HL-60 (cell line): ENCODE measurements around the gene HYAL4.
"Not testable (repeated sequence)": the region's sequence is repeated elsewhere in the genome, so short reads cannot be mapped to it uniquely, and the experiment has no call there.

Experiments
- DNase-seq, 2 experiments: peaks; one replicate each; pipeline ENCODE4 v3.0.0-alpha.2; 2010 to 2020; ENCODE audit warnings: low read depth in 1 of 2, low spot score in 1 of 2
- H3K27ac ChIP-seq: fragments of 250-450 bp; sonication (Bioruptor Pico); replicated peaks from 2 replicates; pipeline ENCODE4 v1.5.1; 2020; ENCODE audit warnings: mild to moderate bottlenecking, moderate library complexity
- H3K27me3 ChIP-seq: fragments of 250-450 bp; sonication (Bioruptor Pico); 2 replicates; pipeline ENCODE4 v1.5.1; 2021; ENCODE audit warnings: mild to moderate bottlenecking, moderate library complexity; ENCODE audit not compliant: insufficient read depth, poor library complexity, severe bottlenecking
- H3K4me3 ChIP-seq: replicated peaks from 2 replicates; pipeline ENCODE4 v1.5.1; 2011; ENCODE audit warnings: mild to moderate bottlenecking, control low read depth, low read length; ENCODE audit not compliant: insufficient read depth
- CTCF ChIP-seq: IDR thresholded peaks from one replicate; pipeline ENCODE4 v1.5.1; 2011; ENCODE audit warnings: low read length, control low read depth, inconsistent platforms; ENCODE audit not compliant: insufficient read depth
- GABPA ChIP-seq: IDR thresholded peaks from 2 replicates; pipeline ENCODE4 v1.6.1; 2012; ENCODE audit warnings: low read depth
- POLR2AphosphoS5 ChIP-seq: IDR thresholded peaks from 2 replicates; pipeline ENCODE4 v1.6.1; 2012; ENCODE audit warnings: low read depth
- REST ChIP-seq: IDR thresholded peaks from 2 replicates; pipeline ENCODE4 v1.6.1; 2012; ENCODE audit warnings: low read depth; ENCODE audit not compliant: insufficient replicate concordance
- SPI1 ChIP-seq: IDR thresholded peaks from 2 replicates; pipeline ENCODE4 v1.6.1; 2012; ENCODE audit warnings: low read depth, mild to moderate bottlenecking, borderline replicate concordance

The HYAL4 gene

GRCh38 chr7:123849855-123850254 is 4.9 kb downstream of the HYAL4 start:
- Histone ChIP-seq H3K4me3 (no peak overlapping the region), H3K27me3 (no peaks in the 10 kb centered on the region), H3K27ac (no peak overlapping the region)
- DNase-seq = no peak
- TF ChIP-seq POLR2AphosphoS5 = no peak
- no peak for TF ChIP-seq GABPA
- no peak for TF ChIP-seq CTCF
- no peak for TF ChIP-seq SPI1
- TF ChIP-seq REST = no peak

GRCh38 chr7:123851404-123851803 is 6.4 kb downstream of the HYAL4 start:
- not testable (repeated sequence) for H3K27ac ChIP-seq, DNase-seq, H3K4me3 ChIP-seq, H3K27me3 ChIP-seq

- not testable (repeated sequence) for H3K27me3 ChIP-seq, H3K4me3 ChIP-seq, DNase-seq, H3K27ac ChIP-seq
These were observed 9.3 kb downstream of the HYAL4 start for GRCh38 chr7:123854291-123854690.

GRCh38 chr7:123856428-123856827 is 11.5 kb downstream of the HYAL4 start:
- not testable (repeated sequence) for H3K27me3 ChIP-seq, DNase-seq, H3K4me3 ChIP-seq, H3K27ac ChIP-seq

- no peak for DNase-seq
- Histone ChIP-seq H3K4me3 (no peak overlapping the region), H3K27me3 (no peaks in the 10 kb centered on the region), H3K27ac (no peak overlapping the region)
- TF ChIP-seq REST (no peak), SPI1 (no peak), POLR2AphosphoS5 (no peak), CTCF (no peak), GABPA (no peak)
These were observed 15.9 kb downstream of the HYAL4 start for GRCh38 chr7:123860848-123861247.
